Left lung (tissue), 10 donors: ENCODE results near the gene UNC79. TPM values are rescaled to one million over a fixed set of nuclear protein-coding genes. Genes with fewer than 3 reads are reported as not detected.

Experiments
- ATAC-seq: fragments of 200-7000 bp; cut with Tn5 transposase; one replicate; pipeline ENCODE4 v1.9.1; 2020; ENCODE audit warnings: moderate library complexity
- DNase-seq, 4 donors: peaks; one replicate each; pipeline ENCODE4 v3.0.0-alpha.2; 2013 to 2020
- H3K27ac ChIP-seq, 2 donors: fragments of 200-600 bp; sonication (generic) in 1 of 2; one replicate each; pipeline versions ENCODE4 v1.5.0 to v1.8.0; 2020 to 2021
- H3K27me3 ChIP-seq, 2 donors: fragments of 200-600 bp; sonication (generic) in 1 of 2; one replicate each; pipeline versions ENCODE4 v1.5.0 to v1.8.0; 2020 to 2021
- H3K36me3 ChIP-seq, 2 donors: fragments of 200-600 bp; sonication (generic) in 1 of 2; one replicate each; pipeline versions ENCODE4 v1.5.0 to v1.8.0; 2020 to 2021
- H3K4me1 ChIP-seq, 2 donors: fragments of 200-600 bp; one replicate each; pipeline ENCODE4 v1.8.0; 2021
- H3K4me3 ChIP-seq, 2 donors: fragments of 200-600 bp; sonication (generic) in 1 of 2; one replicate each; pipeline versions ENCODE4 v1.5.0 to v1.8.0; 2020 to 2021; ENCODE audit warnings: mild to moderate bottlenecking in 1 of 2
- H3K9me3 ChIP-seq, 2 donors: fragments of 200-600 bp; sonication (generic) in 1 of 2; one replicate each; pipeline versions ENCODE4 v1.5.0 to v1.8.0; 2020 to 2021
- CTCF ChIP-seq, 2 donors: fragments of 200-600 bp; sonication (generic) in 1 of 2; IDR thresholded peaks; one replicate each; pipeline versions ENCODE4 v1.5.0 to v1.8.0; 2021; ENCODE audit warnings: antibody characterized with exemption in 2 of 2
- intact Hi-C, 2 donors: fragments of 100-400 bp; cut with DNase I; formaldehyde crosslinking; loops; one replicate each; pipeline versions ENCODE4 v1.11.2 to v1.14.2; 2022
- polyA plus RNA-seq, 6 donors: library from polyadenylated mRNA; unstranded; fragments of 120-200 nt; gene quantifications; one replicate each; pipeline ENCODE4 v1.2.1, GENCODE V29; 2013; ENCODE audit not compliant: insufficient read length in 6 of 6
- total RNA-seq, 2 donors: library from RNA; stranded (reverse); fragmentation: NEBNext Ultra II Directional; extraction: Animal tissue kit (Norgen Biotek cat#: 25700); gene quantifications; one replicate each; pipeline ENCODE4 v1.2.1, GENCODE V29; 2021
- donor health status: DM: no; HTN: yes; CAD: no.
- donor health status: DM: no; HTN: no; CAD: no.

Gene UNC79
- total and polyA plus RNA-seq, 8 donors: 0.13 to 0.65 (median 0.46) TPM

GRCh38 chr14:93719256-93719655 is 288.5 kb downstream of the UNC79 start:
- Histone ChIP-seq H3K27me3 (peaks cover 0 to 14% of the 10 kb centered on the region in 2 donors), H3K36me3 (no peaks in the 10 kb centered on the region)
- no peak for ATAC-seq

GRCh38 chr14:93720076-93720815 is 289.5 kb downstream of the UNC79 start:
- intact Hi-C loops: no loop called here
- Histone ChIP-seq H3K27ac (no peak overlapping the region), H3K36me3 (no peaks in the 10 kb centered on the region), H3K4me1 (no peaks in the 10 kb centered on the region), H3K27me3 (peaks cover 0 to 9% of the 10 kb centered on the region in 2 donors), H3K9me3 (no peaks in the 10 kb centered on the region), H3K4me3 (no peak overlapping the region)
- DNase-seq: peak in 1 of 4 donors; percentile 73
- ATAC-seq: no peak
- no peak for TF ChIP-seq CTCF (IDR thresholded peaks at IDR 0.05)

More at GRCh38 chr14:93719256-93719655, 288.5 kb downstream of the UNC79 start:
- intact Hi-C loops: no loop called here
- TF ChIP-seq CTCF (IDR thresholded peaks at IDR 0.05): no peak
- no peak overlapping the region for H3K4me3 ChIP-seq
- no peaks in the 10 kb centered on the region for H3K9me3 ChIP-seq
- H3K27ac ChIP-seq: no peak overlapping the region
- no peaks in the 10 kb centered on the region for H3K4me1 ChIP-seq
- peak in 1 of 4 donors; percentile 32 for DNase-seq

GRCh38 chr14:93720981-93721483 is 290.3 kb downstream of the UNC79 start:
- H3K27ac ChIP-seq: no peak overlapping the region
- DNase-seq: peak in 1 of 4 donors; percentile 45

GRCh38 chr14:93723001-93723400 is 292.3 kb downstream of the UNC79 start:
- Histone ChIP-seq H3K9me3 (no peaks in the 10 kb centered on the region), H3K4me1 (no peaks in the 10 kb centered on the region), H3K4me3 (no peak overlapping the region), H3K27me3 (peaks cover 0 to 27% of the 10 kb centered on the region in 2 donors), H3K36me3 (no peaks in the 10 kb centered on the region), H3K27ac (no peak overlapping the region)
- no peak for ATAC-seq
- no peak for TF ChIP-seq CTCF (IDR thresholded peaks at IDR 0.05)
- peak in 1 of 4 donors; percentile 46 for DNase-seq
- intact Hi-C loops: no loop called here

More at GRCh38 chr14:93720981-93721483, 290.3 kb downstream of the UNC79 start:
- Histone ChIP-seq H3K36me3 (no peaks in the 10 kb centered on the region), H3K27me3 (peaks cover 0 to 14% of the 10 kb centered on the region in 2 donors), H3K4me1 (no peaks in the 10 kb centered on the region), H3K4me3 (no peak overlapping the region), H3K9me3 (no peaks in the 10 kb centered on the region)
- no peak for TF ChIP-seq CTCF (IDR thresholded peaks at IDR 0.05)
- intact Hi-C loops: no loop called here
- no peak for ATAC-seq

GRCh38 chr14:93725002-93725582 is 294.4 kb downstream of the UNC79 start:
- no peaks in the 10 kb centered on the region for H3K4me1 ChIP-seq
- no peaks in the 10 kb centered on the region for H3K9me3 ChIP-seq
- intact Hi-C loops: no loop called here
- TF ChIP-seq CTCF (IDR thresholded peaks at IDR 0.05): no peak
- H3K4me3 ChIP-seq: no peak overlapping the region
- ATAC-seq (no peak), DNase-seq (peak in 1 of 4 donors; percentile 41)
- H3K27ac ChIP-seq: no peak overlapping the region
- no peaks in the 10 kb centered on the region for H3K36me3 ChIP-seq
- peaks cover 0 to 47% of the 10 kb centered on the region in 2 donors for H3K27me3 ChIP-seq
